Measurements from ENCODE around the gene C15orf39. TPM values are rescaled to one million over a fixed set of nuclear protein-coding genes. Genes with fewer than 3 reads are reported as not detected.

The C15orf39 gene
- total and polyA plus RNA-seq, 9 of the 15 experiments (the other 6 are each of a cell fraction or from before 2014, with no cell fraction given): 0.31 to 29.8 (median 4.4) TPM

GRCh38 chr15:75204340-75205063 is 2.8 kb downstream of the C15orf39 start (continued):
- TF ChIP-seq AFF1 (IDR thresholded peaks at IDR 0.05; ENCODE audit: low read depth in 1 of 2, partially characterized antibody in 2 of 2) (peak in 1 of 2 experiments; percentile 39), CXXC5 (CRISPR knock-in tag; IDR thresholded peaks at IDR 0.05) (peak; percentile 27), MNT (conservative IDR thresholded peaks at IDR 0.05) (peak; percentile 98 to 99), SP1 (CRISPR knock-in tag; IDR thresholded peaks at IDR 0.05) (peak; percentile 91), TFE3 (CRISPR knock-in tag; IDR thresholded peaks at IDR 0.05) (no peak), POLR2AphosphoS2 (IDR thresholded peaks at IDR 0.05; ENCODE audit: low read length) (no peak), XRCC5 (IDR thresholded peaks at IDR 0.05; ENCODE audit: low read depth, low read length) (peak; percentile 91), MCM3 (IDR thresholded peaks at IDR 0.05) (no peak), TSHZ1 (CRISPR knock-in tag; IDR thresholded peaks at IDR 0.05) (no peak), KAT7 (CRISPR knock-in tag; IDR thresholded peaks at IDR 0.05; ENCODE audit: borderline replicate concordance) (peak; percentile 93; the same call in 1 of the 2 replicates), IRF1 (CRISPR knock-in tag; IDR thresholded peaks at IDR 0.05; ENCODE audit: borderline replicate concordance) (no peak), PHB2 (IDR thresholded peaks at IDR 0.05; ENCODE audit: low read depth) (0 out of 2 replicates have a peak, but pooled peaks have one; percentile 29), NELFE (IDR thresholded peaks at IDR 0.05; ENCODE audit: insufficient read depth, insufficient read length) (no peak)
